HepG2 (cell line): Measurements from ENCODE around the gene LIME1. TPM values are rescaled to one million over a fixed set of nuclear protein-coding genes. Genes with fewer than 3 reads are reported as not detected.

ENCODE experiments used
- AKAP8 ChIP-seq: sonication (generic); formaldehyde crosslinking; IDR thresholded peaks from 2 replicates; pipeline ENCODE4 v1.5.1; 2020; ENCODE audit warnings: mild to moderate bottlenecking, missing genetic modification reagents
- FOXO4 ChIP-seq: sonication (generic); formaldehyde crosslinking; conservative IDR thresholded peaks from 2 replicates; pipeline ENCODE4 v1.8.1; 2023; ENCODE audit warnings: missing genetic modification reagents
- MED13 ChIP-seq: sonication (generic); formaldehyde crosslinking; IDR thresholded peaks from 2 replicates; pipeline ENCODE4 v1.5.0; 2020; ENCODE audit warnings: missing genetic modification reagents
- NFATC3 ChIP-seq: sonication (generic); formaldehyde crosslinking; IDR thresholded peaks from 2 replicates; pipeline ENCODE4 v1.5.1; 2020; ENCODE audit warnings: mild to moderate bottlenecking, missing genetic modification reagents
- NR2C2 ChIP-seq: sonication (generic); formaldehyde crosslinking; IDR thresholded peaks from 2 replicates; pipeline ENCODE4 v1.4.0; 2020; ENCODE audit warnings: missing genetic modification reagents, mild to moderate bottlenecking, moderate library complexity, borderline replicate concordance
- PRPF4 ChIP-seq: fragments of 200-400 bp; formaldehyde crosslinking; IDR thresholded peaks from 2 replicates; pipeline ENCODE4 v1.6.1; 2016; ENCODE audit warnings: low read length, low read depth; ENCODE audit not compliant: poor library complexity, severe bottlenecking
- SP140L ChIP-seq: sonication (generic); formaldehyde crosslinking; IDR thresholded peaks from 2 replicates; pipeline ENCODE4 v1.4.0; 2020; ENCODE audit warnings: missing genetic modification reagents, borderline replicate concordance
- ZNF235 ChIP-seq: sonication (generic); formaldehyde crosslinking; IDR thresholded peaks from 2 replicates; pipeline ENCODE4 v1.8.1; 2023; ENCODE audit warnings: mild to moderate bottlenecking, missing genetic modification reagents, borderline replicate concordance
- ZNF280D ChIP-seq: sonication (generic); formaldehyde crosslinking; IDR thresholded peaks from 2 replicates; pipeline ENCODE4 v1.5.1; 2020; ENCODE audit warnings: mild to moderate bottlenecking, missing genetic modification reagents
- ZNF34 ChIP-seq: sonication (generic); formaldehyde crosslinking; IDR thresholded peaks from 2 replicates; pipeline ENCODE4 v1.4.0; 2020; ENCODE audit warnings: mild to moderate bottlenecking, missing genetic modification reagents, borderline replicate concordance
- ZNF407 ChIP-seq: sonication (generic); formaldehyde crosslinking; IDR thresholded peaks from one replicate; pipeline ENCODE4 v1.5.1; 2020; ENCODE audit warnings: mild to moderate bottlenecking, missing genetic modification reagents; ENCODE audit errors: not compliant biosample characterization
- ZNF460 ChIP-seq: sonication (generic); formaldehyde crosslinking; IDR thresholded peaks from 2 replicates; pipeline ENCODE4 v1.5.1; 2020; ENCODE audit warnings: missing genetic modification reagents, mild to moderate bottlenecking, borderline replicate concordance
- ZNF496 ChIP-seq: sonication (generic); formaldehyde crosslinking; IDR thresholded peaks from 2 replicates; pipeline ENCODE4 v1.8.1; 2023; ENCODE audit warnings: mild to moderate bottlenecking, moderate library complexity, missing genetic modification reagents; ENCODE audit not compliant: insufficient replicate concordance
- ZNF543 ChIP-seq: sonication (generic); formaldehyde crosslinking; IDR thresholded peaks from 2 replicates; pipeline ENCODE4 v1.4.0; 2020; ENCODE audit warnings: mild to moderate bottlenecking, missing genetic modification reagents
- ZNF598 ChIP-seq: sonication (generic); formaldehyde crosslinking; IDR thresholded peaks from 2 replicates; pipeline ENCODE4 v1.5.1; 2020; ENCODE audit warnings: mild to moderate bottlenecking, missing genetic modification reagents, borderline replicate concordance
- polyA plus RNA-seq, 8 experiments: library from polyadenylated mRNA; depleted of rRNA in 3 of 8; stranded (reverse) in 7 of 8; unstranded in 1 of 8; fragments of >200 nt; fragmentation: Illumina TruSeq in 4 of 8; extraction: Trizol in 4 of 8; gene quantifications; 2 replicates each; pipeline versions ENCODE4 v1.2.1 to v1.2.3, GENCODE V29; 2011 to 2016; ENCODE audit warnings: low read depth in 4 of 8, missing spikeins in 1 of 8, mixed read lengths in 1 of 8; ENCODE audit not compliant: insufficient read depth in 1 of 8
- total RNA-seq, 5 experiments: library from RNA; depleted of rRNA; stranded (reverse); fragments of >200 nt; fragmentation: Illumina TruSeq; extraction: Trizol; gene quantifications; 2 replicates each; pipeline ENCODE4 v1.2.3, GENCODE V29; 2016; ENCODE audit warnings: low read depth in 1 of 5

LIME1 gene
- total and polyA plus RNA-seq, 2 of the 13 experiments (the other 11 are each of a cell fraction or from before 2014, with no cell fraction given): 13.0 to 61.5 TPM

GRCh38 chr20:63739130-63740069 is 2.9 kb downstream of the LIME1 start, which contains the start of gene SLC2A4RG (continued):
- peak; percentile 88 for TF ChIP-seq ZNF407 (CRISPR knock-in tag)
- TF ChIP-seq AKAP8: peak; percentile 98
- 0 out of 2 replicates have a peak, but pooled peaks have one; percentile 46 for TF ChIP-seq NFATC3
- no peak for TF ChIP-seq ZNF496 (CRISPR knock-in tag)
- TF ChIP-seq ZNF598: no peak; the same call in 1 of the 2 replicates
- no peak for TF ChIP-seq FOXO4 (CRISPR knock-in tag)
- peak; percentile 45; the same call in 1 of the 2 replicates for TF ChIP-seq ZNF543
- no peak for TF ChIP-seq ZNF235
- TF ChIP-seq ZNF280D (CRISPR knock-in tag): peak; percentile 32
- peak; percentile 81 for TF ChIP-seq NR2C2 (CRISPR knock-in tag)
- TF ChIP-seq MED13 (CRISPR knock-in tag): peak; percentile 98
- TF ChIP-seq SP140L (CRISPR knock-in tag): no peak
- TF ChIP-seq PRPF4: no peak
- no peak for TF ChIP-seq ZNF34 (CRISPR knock-in tag)
- peak; percentile 50; the same call in 1 of the 2 replicates for TF ChIP-seq ZNF460 (CRISPR knock-in tag)
